CD4-positive, CD25-positive, alpha-beta regulatory T cell (primary cell): ENCODE results near the gene IL18BP. TPM values are rescaled to one million over a fixed set of nuclear protein-coding genes. Genes with fewer than 3 reads are reported as not detected.

Source experiments
- ATAC-seq, 2 donors: fragments of 150-1000 bp; cut with Tn5 transposase; one replicate each; pipeline ENCODE4 v1.10.0; 2021; ENCODE audit warnings: low read depth in 2 of 2, moderate number of reproducible peaks in 2 of 2, moderate library complexity in 1 of 2
- DNase-seq, 3 donors: peaks; one replicate each; pipeline versions ENCODE4 v3.0.0 to v3.0.0-alpha.2; 2012 to 2022; ENCODE audit warnings: mixed read lengths in 1 of 3
- H3K27ac ChIP-seq: one replicate; pipeline ENCODE4 v1.7.0; 2013; ENCODE audit warnings: mild to moderate bottlenecking, low read length; ENCODE audit not compliant: insufficient read depth, poor library complexity, severe bottlenecking
- H3K27me3 ChIP-seq: one replicate; pipeline ENCODE4 v1.7.0; 2013; ENCODE audit warnings: low read length; ENCODE audit not compliant: control insufficient read depth, insufficient read depth
- H3K36me3 ChIP-seq: one replicate; pipeline ENCODE4 v1.7.0; 2013; ENCODE audit warnings: mild to moderate bottlenecking, low read length, moderate library complexity; ENCODE audit not compliant: control insufficient read depth, insufficient read depth
- H3K4me1 ChIP-seq: 2 replicates; pipeline ENCODE4 v1.7.0; 2013; ENCODE audit warnings: mild to moderate bottlenecking, low read length; ENCODE audit not compliant: insufficient read depth, control insufficient read depth, poor library complexity, severe bottlenecking
- H3K4me3 ChIP-seq: one replicate; pipeline ENCODE4 v1.7.0; 2013; ENCODE audit warnings: low read depth, mild to moderate bottlenecking, low read length, moderate library complexity
- H3K9me3 ChIP-seq, 2 experiments: 1 replicate in 1 of 2; 2 replicates in 1 of 2; pipeline ENCODE4 v1.7.0; 2013; ENCODE audit warnings: low read length in 2 of 2, mild to moderate bottlenecking in 1 of 2, moderate library complexity in 1 of 2; ENCODE audit not compliant: control insufficient read depth in 2 of 2
- H3K27ac Mint-ChIP-seq, 3 donors: one replicate each; pipeline ENCODE4 v1.8.0; 2020 to 2022; ENCODE audit warnings: mild to moderate bottlenecking in 3 of 3, mixed read lengths in 3 of 3, moderate library complexity in 2 of 3
- H3K27me3 Mint-ChIP-seq: one replicate; pipeline ENCODE4 v1.8.0; 2022; ENCODE audit warnings: mild to moderate bottlenecking, mixed read lengths
- H3K36me3 Mint-ChIP-seq: one replicate; pipeline ENCODE4 v1.8.0; 2020; ENCODE audit warnings: mixed read lengths
- H3K4me1 Mint-ChIP-seq, 4 donors: one replicate each; pipeline ENCODE4 v1.8.0; 2020 to 2022; ENCODE audit warnings: mixed read lengths in 4 of 4, mild to moderate bottlenecking in 1 of 4
- H3K4me3 Mint-ChIP-seq, 4 donors: one replicate each; pipeline ENCODE4 v1.8.0; 2020 to 2022; ENCODE audit warnings: mild to moderate bottlenecking in 4 of 4, mixed read lengths in 4 of 4, moderate library complexity in 3 of 4
- H3K9me3 Mint-ChIP-seq, 7 donors: one replicate each; pipeline ENCODE4 v1.8.0; 2020 to 2022; ENCODE audit warnings: mixed read lengths in 7 of 7, mild to moderate bottlenecking in 3 of 7, moderate library complexity in 2 of 7
- polyA plus RNA-seq, 4 donors: library from polyadenylated mRNA; unstranded; fragments of 300-500 nt; fragmentation: Illumina TruSeq; gene quantifications; one replicate each; pipeline ENCODE4 v1.2.3, GENCODE V29; 2021
- total RNA-seq: library from RNA; stranded (reverse); gene quantifications from one replicate; pipeline ENCODE4 v1.2.3, GENCODE V29; 2022

Gene IL18BP
- total and polyA plus RNA-seq, 5 donors from 2014 or later, result 10.4 to 22.8 (median 13.0) TPM

- Histone ChIP-seq H3K36me3 (peaks cover 14% of the 10 kb centered on the region), H3K27me3 (no peaks in the 10 kb centered on the region), H3K27ac (no peak overlapping the region), H3K4me3 (no peak overlapping the region), H3K4me1 (no peaks in the 10 kb centered on the region), H3K9me3 (no peaks in the 10 kb centered on the region)
- no peaks in the 10 kb centered on the region for H3K27me3 Mint-ChIP-seq
- H3K9me3 Mint-ChIP-seq, result no peaks in the 10 kb centered on the region
- no peak for ATAC-seq
- peaks cover 13% of the 10 kb centered on the region for H3K36me3 Mint-ChIP-seq
- H3K4me3 Mint-ChIP-seq, result no peak overlapping the region
- no peak for DNase-seq
- no peaks in the 10 kb centered on the region for H3K4me1 Mint-ChIP-seq
- no peak overlapping the region for H3K27ac Mint-ChIP-seq
Observed at GRCh38 chr11:71971680-71972079, 27.0 kb upstream of the IL18BP start.

- Histone ChIP-seq H3K36me3 (peaks cover 5% of the 10 kb centered on the region), H3K4me1 (no peaks in the 10 kb centered on the region), H3K4me3 (no peak overlapping the region), H3K27ac (no peak overlapping the region), H3K27me3 (no peaks in the 10 kb centered on the region), H3K9me3 (no peaks in the 10 kb centered on the region)
- H3K27ac Mint-ChIP-seq, result no peak overlapping the region
- no peaks in the 10 kb centered on the region for H3K27me3 Mint-ChIP-seq
- ATAC-seq (no peak), DNase-seq (no peak)
- no peaks in the 10 kb centered on the region for H3K9me3 Mint-ChIP-seq
- H3K4me1 Mint-ChIP-seq, result peaks cover 0 to 7% (median 2%) of the 10 kb centered on the region in 4 donors
- peaks cover 5% of the 10 kb centered on the region for H3K36me3 Mint-ChIP-seq
- H3K4me3 Mint-ChIP-seq, result no peak overlapping the region
Observed at GRCh38 chr11:71976551-71976950, 22.2 kb upstream of the IL18BP start.

GRCh38 chr11:71977090-71977489, 21.6 kb upstream of the IL18BP start:
- Mint-ChIP-seq H3K27me3 (no peaks in the 10 kb centered on the region), H3K9me3 (no peaks in the 10 kb centered on the region), H3K4me1 (peaks cover 0 to 7% (median 2%) of the 10 kb centered on the region in 4 donors), H3K4me3 (no peak overlapping the region), H3K36me3 (no peaks in the 10 kb centered on the region), H3K27ac (peak overlapping the region in 1 of 3 donors; percentile 50)
- ATAC-seq, result no peak
- Histone ChIP-seq H3K27me3 (no peaks in the 10 kb centered on the region), H3K36me3 (peaks cover 5% of the 10 kb centered on the region), H3K4me3 (no peak overlapping the region), H3K9me3 (no peaks in the 10 kb centered on the region), H3K27ac (no peak overlapping the region), H3K4me1 (no peaks in the 10 kb centered on the region)
- no peak for DNase-seq

- peak overlapping the region in 1 of 3 donors; percentile 77 for H3K27ac Mint-ChIP-seq
- H3K27ac ChIP-seq, result no peak overlapping the region
- H3K27me3 Mint-ChIP-seq, result no peaks in the 10 kb centered on the region
Observed at GRCh38 chr11:71977743-71978418, 20.8 kb upstream of the IL18BP start.

GRCh38 chr11:71979094-71979493, 19.6 kb upstream of the IL18BP start:
- no peaks in the 10 kb centered on the region for H3K27me3 Mint-ChIP-seq
- Histone ChIP-seq H3K27me3 (no peaks in the 10 kb centered on the region), H3K36me3 (peaks cover 8% of the 10 kb centered on the region), H3K27ac (no peak overlapping the region), H3K4me1 (no peaks in the 10 kb centered on the region), H3K9me3 (no peaks in the 10 kb centered on the region), H3K4me3 (no peak overlapping the region)
- no peak for ATAC-seq
- H3K27ac Mint-ChIP-seq, result no peak overlapping the region
- DNase-seq, result no peak
- no peaks in the 10 kb centered on the region for H3K9me3 Mint-ChIP-seq
- no peak overlapping the region for H3K4me3 Mint-ChIP-seq
- H3K36me3 Mint-ChIP-seq, result peaks cover 10% of the 10 kb centered on the region
- H3K4me1 Mint-ChIP-seq, result peaks cover 0 to 7% (median 2%) of the 10 kb centered on the region in 4 donors

More at GRCh38 chr11:71977743-71978418, 20.8 kb upstream of the IL18BP start:
- Histone ChIP-seq H3K36me3 (peaks cover 5% of the 10 kb centered on the region), H3K27me3 (no peaks in the 10 kb centered on the region), H3K9me3 (no peaks in the 10 kb centered on the region), H3K4me1 (no peaks in the 10 kb centered on the region), H3K4me3 (no peak overlapping the region)
- Mint-ChIP-seq H3K9me3 (no peaks in the 10 kb centered on the region), H3K36me3 (peaks cover 4% of the 10 kb centered on the region), H3K4me1 (peaks cover 0 to 7% (median 2%) of the 10 kb centered on the region in 4 donors), H3K4me3 (no peak overlapping the region)
- peak; percentile 61 to 64 for ATAC-seq
- DNase-seq, result peak; percentile 20 to 72 (median 54)

- H3K36me3 ChIP-seq, result peaks cover 8% of the 10 kb centered on the region
- DNase-seq (no peak), ATAC-seq (no peak)
- H3K27me3 Mint-ChIP-seq, result no peaks in the 10 kb centered on the region
- peaks cover 10% of the 10 kb centered on the region for H3K36me3 Mint-ChIP-seq
- no peaks in the 10 kb centered on the region for H3K27me3 ChIP-seq
- no peak overlapping the region for H3K4me3 Mint-ChIP-seq
- no peak overlapping the region for H3K27ac Mint-ChIP-seq
- H3K4me1 Mint-ChIP-seq, result peaks cover 0 to 7% (median 2%) of the 10 kb centered on the region in 4 donors
- H3K9me3 ChIP-seq, result no peaks in the 10 kb centered on the region
- H3K4me1 ChIP-seq, result no peaks in the 10 kb centered on the region
- no peaks in the 10 kb centered on the region for H3K9me3 Mint-ChIP-seq
- no peak overlapping the region for H3K27ac ChIP-seq
- no peak overlapping the region for H3K4me3 ChIP-seq
Observed at GRCh38 chr11:71979602-71980001, 19.1 kb upstream of the IL18BP start.

GRCh38 chr11:71986131-71986530, 12.6 kb upstream of the IL18BP start:
- Mint-ChIP-seq H3K4me1 (peaks cover 0 to under 1% (median 0%) of the 10 kb centered on the region in 4 donors), H3K9me3 (no peaks in the 10 kb centered on the region), H3K36me3 (peaks cover 27% of the 10 kb centered on the region), H3K27me3 (no peaks in the 10 kb centered on the region), H3K4me3 (no peak overlapping the region), H3K27ac (peak overlapping the region in 1 of 3 donors; percentile 53)
- H3K4me3 ChIP-seq, result no peak overlapping the region
- H3K9me3 ChIP-seq, result no peaks in the 10 kb centered on the region
- no peak for ATAC-seq
- H3K36me3 ChIP-seq, result peaks cover 20% of the 10 kb centered on the region
- no peak overlapping the region for H3K27ac ChIP-seq
- no peaks in the 10 kb centered on the region for H3K27me3 ChIP-seq
- DNase-seq, result no peak
- no peaks in the 10 kb centered on the region for H3K4me1 ChIP-seq

GRCh38 chr11:71987521-71987920, 11.2 kb upstream of the IL18BP start:
- Mint-ChIP-seq H3K27me3 (no peaks in the 10 kb centered on the region), H3K27ac (no peak overlapping the region), H3K9me3 (no peaks in the 10 kb centered on the region), H3K4me3 (no peak overlapping the region), H3K4me1 (peaks cover 0 to 5% (median 0%) of the 10 kb centered on the region in 4 donors), H3K36me3 (peaks cover 23% of the 10 kb centered on the region)
- ATAC-seq, result no peak
- no peaks in the 10 kb centered on the region for H3K27me3 ChIP-seq
- DNase-seq, result no peak
- H3K4me1 ChIP-seq, result no peaks in the 10 kb centered on the region
- no peak overlapping the region for H3K4me3 ChIP-seq
- H3K36me3 ChIP-seq, result peaks cover 20% of the 10 kb centered on the region
- H3K9me3 ChIP-seq, result no peaks in the 10 kb centered on the region
- no peak overlapping the region for H3K27ac ChIP-seq
